GM21360 (cell line): Measurements from ENCODE around the gene ARL2.
"Not testable (repeated sequence)": the region's sequence is repeated elsewhere in the genome, so short reads cannot be mapped to it uniquely, and the experiment has no call there.

Experiments
- ATAC-seq: cut with Tn5 transposase; IDR thresholded peaks from one replicate; pipeline ENCODE4 v1.9.1; 2021; ENCODE audit warnings: mild to moderate bottlenecking, moderate library complexity; ENCODE audit not compliant: unreplicated experiment

Gene ARL2

DNA sequence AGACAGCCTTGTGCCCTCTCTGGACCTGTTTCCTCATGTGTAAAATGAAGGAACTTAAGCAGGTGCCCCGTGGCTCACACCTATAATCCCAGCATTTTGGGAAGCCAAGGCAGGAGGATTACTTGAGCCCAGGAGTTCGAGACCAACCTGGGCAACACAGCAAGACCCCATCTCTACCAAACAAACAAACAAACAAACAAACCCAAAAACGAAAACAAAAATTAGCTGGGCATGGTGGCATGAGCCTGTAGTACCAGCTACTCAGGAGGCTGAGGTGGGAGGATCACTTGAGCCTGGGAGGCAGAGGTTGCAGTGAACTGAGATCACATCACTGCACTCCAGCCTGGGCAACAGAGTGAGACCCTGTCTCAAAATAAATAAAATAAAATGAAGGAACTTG lies 10.0 kb upstream of the ARL2 start:
- ATAC-seq: not testable (repeated sequence)

DNA sequence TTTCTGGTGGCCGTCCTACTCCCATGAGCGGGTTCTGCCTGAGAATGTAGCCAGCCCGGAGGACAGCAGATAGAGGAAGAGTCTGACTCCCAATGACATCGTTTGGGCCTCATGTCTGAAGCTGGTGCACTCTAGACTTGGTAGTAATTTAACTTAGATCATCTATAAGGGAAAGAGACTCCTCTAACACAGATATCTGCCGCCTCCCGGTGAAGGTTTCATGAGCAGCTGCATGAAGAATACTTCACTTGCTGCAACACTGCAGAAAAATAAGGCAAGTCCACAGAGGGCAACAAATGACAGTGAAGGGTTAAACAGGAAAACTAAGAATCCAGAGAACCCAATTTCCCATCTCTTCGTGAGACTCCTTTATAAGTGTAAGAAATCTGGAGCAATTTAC lies 5.9 kb upstream of the ARL2 start:
- ATAC-seq: no peak

DNA sequence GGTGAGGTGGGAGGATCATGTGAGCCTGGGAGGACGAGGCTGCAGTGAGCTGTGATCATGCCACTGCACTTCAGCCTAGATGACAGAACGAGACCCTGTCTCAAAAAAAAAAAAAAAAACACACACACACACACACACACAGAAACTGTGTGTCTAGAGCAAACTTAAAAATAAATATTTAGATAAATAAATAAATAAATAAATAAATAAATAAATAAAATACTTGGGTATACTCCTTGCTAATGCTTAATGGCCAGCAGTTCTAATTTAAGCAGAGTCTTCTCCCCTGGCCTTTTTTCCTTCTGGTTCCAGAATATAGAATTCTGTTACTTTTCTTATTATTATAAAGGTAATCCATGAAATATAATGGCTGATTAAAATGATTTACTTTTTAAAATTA lies 5.1 kb upstream of the ARL2 start:
- ATAC-seq: no peak

DNA sequence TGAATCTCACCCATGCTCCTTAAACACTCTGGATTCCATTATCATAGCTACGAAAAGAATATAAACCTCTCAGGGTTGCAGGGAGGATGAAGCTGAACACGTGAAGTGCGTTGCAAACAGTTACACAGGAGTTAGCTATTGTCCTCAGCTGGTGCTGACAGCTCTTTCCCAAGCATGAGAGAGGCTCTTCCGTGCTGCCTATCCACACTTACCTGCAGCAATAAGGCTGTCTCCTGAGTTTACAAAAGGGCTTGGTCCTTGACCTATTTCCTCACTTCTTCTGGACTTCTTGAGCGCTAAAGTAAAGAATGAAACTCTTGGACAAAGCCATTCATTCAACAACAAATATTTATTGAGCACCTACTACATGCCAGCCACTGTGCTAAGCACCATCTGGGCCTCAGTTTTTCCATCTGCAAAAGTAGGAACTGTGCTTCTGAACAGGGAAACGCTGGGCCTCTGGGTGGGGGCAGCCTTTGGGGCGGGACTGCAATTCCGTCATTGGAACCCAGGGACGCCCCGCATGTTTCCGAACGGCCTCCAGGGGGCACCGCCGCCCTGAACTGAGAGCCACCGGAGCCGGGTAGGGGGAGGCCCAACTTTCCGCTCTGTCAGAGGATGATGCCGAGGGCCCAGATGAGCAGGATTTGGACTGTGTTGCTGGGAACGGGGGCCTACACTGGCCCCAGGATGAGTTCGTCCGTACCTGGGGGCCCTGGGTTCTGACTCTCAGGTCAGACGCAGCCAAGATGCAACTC lies 651 bp upstream of the ARL2 start:
- ATAC-seq: peak; percentile 70

DNA sequence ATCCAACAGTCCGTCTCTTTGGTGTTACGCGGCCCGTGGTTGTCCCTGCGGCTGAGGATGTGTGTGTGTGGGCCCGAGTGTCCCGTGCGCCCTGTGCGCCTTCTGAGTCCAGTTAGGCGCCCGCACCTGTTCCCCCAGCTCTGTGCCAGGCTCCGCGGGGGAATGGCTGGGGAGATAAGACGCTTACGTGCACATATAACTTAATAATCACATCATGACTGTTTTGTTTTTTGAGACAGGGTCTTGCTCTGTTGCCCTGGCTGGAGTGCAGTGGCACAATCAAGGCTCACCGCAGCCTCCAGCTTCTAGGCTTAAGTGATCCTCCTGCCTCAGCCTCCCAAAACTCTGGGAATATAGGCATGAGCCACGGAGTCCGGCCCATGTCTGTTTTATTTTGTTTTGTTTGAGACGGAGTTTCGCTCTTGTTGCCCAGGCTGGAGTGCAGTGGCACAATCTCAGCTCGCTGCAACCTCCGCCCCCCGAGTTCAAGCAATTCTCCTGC lies 817 bp downstream of the ARL2 start:
- ATAC-seq: no peak

DNA sequence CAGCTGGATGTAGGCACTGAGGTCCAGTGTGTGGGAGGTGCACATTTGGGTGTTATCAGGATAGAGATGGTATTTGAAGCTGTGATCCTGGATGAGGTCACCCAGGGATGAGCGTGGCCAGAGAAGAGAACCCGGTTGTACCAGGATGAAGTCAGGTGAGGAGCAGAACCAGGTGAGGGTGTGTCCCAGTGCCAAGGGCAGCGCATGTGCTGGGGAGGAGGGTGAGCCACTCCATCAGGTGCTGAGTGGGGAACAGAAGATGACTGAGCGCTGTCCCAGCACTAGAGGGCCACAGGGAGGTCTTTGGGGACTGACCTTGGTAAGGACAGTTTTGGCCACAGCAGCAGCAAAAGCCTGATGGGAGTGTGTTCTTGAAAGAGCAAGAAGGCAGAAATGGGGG lies 2.7 kb downstream of the ARL2 start:
- no peak for ATAC-seq

DNA sequence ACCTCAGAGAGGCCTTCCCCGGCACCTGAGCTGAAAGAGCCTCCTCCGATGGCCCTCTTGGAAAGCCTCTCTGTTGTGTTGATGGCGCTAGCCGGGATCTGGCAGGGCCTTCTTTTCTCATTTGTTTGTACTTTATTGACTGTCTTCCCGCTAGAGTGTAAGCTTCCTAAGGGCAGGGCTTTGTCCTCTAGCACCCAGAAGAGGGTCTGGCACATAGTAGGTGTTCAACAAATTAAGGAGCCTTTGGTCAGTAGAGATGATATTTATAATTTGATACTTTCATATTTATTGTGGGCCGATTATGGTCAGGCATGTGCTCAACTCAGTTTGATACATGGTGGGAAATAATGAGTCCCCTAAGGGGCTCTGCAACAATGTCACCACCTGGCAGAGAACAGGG lies 4.0 kb downstream of the ARL2 start:
- ATAC-seq: no peak

DNA sequence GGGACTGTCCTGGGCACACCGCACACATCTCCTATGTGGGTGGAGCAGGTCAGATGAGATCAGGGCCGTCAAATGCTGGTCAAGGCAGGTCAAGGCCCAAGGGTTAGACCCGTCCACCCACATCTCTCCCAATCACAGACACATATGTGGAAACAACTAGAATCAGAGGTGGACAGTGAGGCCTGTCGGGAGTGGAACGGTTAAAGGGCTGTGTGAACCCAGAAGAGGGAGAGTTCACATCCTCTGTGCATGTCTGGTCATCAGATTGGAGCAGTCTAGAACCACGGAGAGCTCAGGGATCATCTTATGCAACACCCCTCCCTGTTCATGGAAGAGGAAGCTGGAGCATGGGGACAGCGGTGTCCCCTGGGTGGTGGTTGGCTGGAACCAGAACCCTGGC lies 5.9 kb downstream of the ARL2 start:
- ATAC-seq: no peak

DNA sequence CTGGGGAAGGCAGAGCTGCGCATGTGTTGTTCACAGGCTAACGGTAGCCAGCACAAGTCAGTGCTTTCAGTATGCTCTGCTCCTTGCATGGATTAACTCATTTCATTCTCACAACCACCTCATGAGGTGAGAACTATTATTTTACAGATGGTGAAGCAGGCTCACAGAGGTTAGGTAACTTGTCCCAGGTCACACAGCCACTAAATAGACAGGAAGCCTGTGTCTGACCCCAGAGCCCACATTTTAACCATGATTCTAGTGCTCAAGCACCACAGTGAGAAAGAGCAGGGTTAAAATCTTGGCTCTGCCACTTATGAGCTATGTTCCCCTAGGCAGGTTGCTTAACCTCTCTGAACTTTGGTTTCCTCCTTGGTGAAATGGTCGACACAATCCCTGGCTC lies 7.0 kb downstream of the ARL2 start:
- no peak for ATAC-seq

DNA sequence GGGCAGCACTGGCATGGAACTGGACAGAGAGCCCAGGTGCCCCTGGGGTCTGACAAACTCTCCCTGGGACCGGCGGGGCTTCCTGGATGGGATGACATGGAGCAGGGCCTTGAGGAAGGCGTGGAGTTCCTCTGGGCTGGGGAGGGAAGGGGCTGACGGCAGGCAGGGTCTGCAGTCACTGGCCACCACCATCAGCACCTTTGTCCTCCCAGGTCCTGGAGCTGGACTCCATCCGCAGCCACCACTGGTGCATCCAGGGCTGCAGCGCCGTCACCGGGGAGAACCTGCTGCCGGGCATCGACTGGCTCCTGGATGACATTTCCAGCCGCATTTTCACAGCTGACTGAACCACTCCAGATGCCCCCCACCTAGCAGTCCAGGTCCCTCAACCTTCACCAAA lies 7.5 kb downstream of the ARL2 start:
- ATAC-seq: no peak

DNA sequence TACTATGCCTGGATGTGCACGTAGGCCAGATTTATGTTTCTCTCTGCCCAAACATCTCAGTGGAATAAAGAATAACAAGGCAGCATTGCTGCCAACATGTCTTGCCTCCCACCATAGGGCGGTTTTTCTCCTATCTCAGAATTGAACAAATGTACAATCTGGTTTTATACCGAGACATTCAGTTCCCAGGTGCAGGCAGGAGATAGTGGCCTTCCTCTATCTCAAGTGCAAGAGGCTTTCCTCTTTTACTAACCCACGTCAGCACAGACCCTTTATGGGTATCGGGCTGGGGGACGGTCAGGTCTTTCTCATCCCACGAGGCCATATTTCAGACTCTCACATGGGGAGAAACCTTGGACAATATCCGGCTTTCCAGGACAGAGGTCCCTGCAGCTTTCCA lies 9.5 kb downstream of the ARL2 start:
- ATAC-seq: not testable (repeated sequence)

DNA sequence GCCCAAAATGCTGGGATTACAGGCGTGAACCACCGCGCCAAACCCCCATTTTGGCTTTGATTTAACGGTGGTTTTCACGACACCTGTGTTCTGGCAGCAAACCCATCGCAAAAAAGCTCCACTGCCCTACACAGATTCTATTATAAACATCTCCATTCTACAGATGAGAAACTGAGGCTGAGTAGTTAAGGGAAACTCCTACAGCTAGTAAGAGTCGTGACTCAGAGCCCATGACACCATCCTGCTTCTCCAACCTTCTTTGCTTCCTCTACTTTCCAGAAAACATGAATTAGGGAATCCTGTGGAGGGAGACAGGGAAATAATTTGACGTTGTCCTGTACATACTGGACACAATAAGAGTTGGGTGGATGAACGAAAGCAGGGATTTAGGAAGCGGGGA lies 12.8 kb downstream of the ARL2 start:
- no peak for ATAC-seq

DNA sequence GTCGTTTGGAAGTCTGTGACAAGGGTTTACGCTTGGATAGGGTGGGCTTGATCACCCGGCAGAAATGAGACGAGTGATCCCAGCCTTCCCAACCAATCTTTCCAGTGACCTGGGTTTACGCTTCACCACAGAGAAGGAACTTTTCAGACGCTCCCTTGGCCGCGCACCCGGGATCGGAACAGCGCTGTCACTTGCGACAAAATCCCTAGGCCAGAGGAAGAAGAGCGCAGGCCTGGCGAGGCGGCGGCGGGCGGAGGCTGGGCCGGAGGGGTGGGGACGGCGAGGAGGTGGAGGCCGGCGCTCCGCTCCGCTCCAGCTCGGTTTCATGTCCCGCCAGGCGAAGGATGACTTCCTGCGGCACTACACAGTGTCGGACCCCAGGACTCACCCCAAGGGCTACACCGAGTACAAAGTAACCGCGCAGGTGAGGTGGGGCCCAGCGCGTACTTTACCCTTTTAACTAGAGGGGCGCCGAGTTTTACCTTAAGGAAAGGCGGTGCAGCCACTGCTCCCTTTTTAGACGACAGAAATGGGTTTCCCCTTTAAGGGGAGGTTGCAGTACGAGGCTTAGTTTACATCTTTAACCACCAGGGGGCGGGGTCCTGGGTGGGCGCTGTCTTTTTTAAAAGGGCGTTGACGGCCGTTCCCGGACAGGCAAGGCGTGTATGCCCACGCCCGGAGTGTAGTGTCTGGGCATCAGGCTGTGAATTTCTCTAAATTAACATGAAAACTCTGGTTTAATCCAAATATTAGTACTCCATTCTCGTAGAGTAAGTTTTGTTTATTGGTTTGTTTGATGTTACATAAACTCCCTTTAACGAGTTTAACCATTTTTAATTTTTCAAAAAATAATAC lies 13.5 kb downstream of the ARL2 start, which contains the start of gene SNX15:
Gene SNX15, plus strand, starts transcription at position 227 of the 855 bp plus-strand sequence. Its CDS starts 99 bp downstream, at position 326.
- peak; percentile 84 for ATAC-seq

DNA sequence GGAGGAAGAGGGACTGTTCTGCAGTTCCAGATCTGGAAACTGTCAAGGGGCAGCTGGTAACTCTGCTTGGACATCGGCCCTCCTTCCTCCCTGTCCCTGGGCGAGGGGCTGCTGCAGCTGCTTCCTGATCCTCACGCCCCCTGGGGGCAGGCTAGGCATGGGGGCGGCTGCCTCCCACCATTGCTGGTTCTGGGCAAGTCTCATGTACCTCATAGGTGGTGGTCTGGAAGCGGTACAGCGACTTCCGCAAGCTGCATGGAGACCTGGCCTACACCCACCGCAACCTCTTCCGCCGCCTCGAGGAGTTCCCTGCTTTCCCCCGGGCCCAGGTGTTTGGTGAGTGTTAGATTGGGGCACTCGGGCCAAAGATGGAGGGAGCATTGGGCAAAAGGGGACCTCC lies 18.3 kb downstream of the ARL2 start:
- ATAC-seq: no peak

DNA sequence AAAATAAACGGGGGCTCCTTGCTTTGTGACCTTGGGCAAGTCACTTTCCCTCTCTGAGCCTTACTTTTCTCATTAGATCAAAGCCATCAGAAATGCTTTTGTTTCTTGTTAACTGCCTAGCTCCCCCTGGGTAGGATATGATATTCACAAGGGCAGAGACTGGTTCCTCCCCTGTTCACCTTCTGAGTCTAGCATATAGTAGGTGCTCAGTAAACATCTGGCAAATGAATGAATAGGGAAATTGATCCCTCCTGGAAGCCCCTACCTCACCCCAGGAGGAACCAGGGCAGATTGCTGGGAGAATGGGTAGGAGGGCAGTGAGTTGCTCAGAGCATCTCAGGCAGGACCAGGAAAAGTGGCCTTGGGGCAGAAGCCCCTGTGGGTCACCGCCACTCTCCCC lies 20.5 kb downstream of the ARL2 start:
- no peak for ATAC-seq

DNA sequence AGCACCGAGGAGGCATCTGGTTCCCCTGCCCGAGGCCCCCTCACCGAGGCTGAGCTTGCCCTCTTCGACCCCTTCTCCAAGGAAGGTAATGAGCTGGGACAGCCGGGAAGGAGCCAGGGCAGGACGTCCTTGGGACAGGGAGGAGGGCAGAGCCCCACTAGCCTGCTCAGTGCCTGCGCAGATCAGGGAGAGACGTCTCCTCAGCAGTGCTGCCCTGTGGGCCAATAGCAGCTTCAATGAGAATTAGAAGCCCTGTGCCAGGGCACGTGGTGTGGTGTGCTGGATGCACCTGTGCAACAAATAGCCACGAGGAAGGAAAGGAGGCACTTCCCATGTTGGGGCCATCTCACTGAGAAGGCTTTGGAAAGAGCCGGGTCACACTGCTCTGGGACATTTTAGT lies 21.6 kb downstream of the ARL2 start:
- ATAC-seq: no peak

DNA sequence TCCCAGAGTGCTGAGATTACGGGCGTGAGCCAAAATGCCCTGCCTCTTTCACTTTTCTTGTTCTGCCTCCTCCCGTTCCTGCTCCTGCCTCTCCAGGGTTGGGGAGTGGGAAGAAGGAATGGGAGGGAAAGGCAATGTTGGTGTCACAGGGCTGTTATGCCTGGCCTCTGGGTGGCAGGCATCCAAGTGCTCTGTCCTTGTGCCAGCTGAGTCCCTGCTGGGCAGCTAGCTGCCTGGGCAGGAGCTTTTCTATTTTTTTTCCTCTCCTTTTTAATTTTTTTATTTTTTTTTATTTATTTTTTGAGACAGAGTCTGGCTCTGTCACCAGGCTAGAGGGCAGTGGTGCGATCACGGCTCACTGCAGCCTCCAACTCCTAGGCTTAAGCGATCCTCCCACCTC lies 23.0 kb downstream of the ARL2 start:
- ATAC-seq: no peak

DNA sequence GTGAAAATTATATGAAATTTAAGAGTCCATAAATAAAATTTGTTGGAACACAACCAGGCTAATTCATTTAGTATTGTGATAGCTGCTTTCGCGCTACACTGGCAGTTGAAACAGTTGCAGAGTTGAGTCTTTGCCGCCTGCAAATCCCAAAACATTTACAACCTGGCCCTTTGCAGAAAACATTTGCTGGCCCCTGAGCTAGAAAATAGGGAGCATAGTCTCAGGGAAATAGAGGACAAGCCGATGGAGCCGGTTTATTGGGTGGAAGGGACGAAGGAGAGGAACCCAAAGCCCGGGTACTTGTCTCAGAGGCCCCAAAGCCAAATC lies 26.5 kb downstream of the ARL2 start:
- ATAC-seq: no peak

DNA sequence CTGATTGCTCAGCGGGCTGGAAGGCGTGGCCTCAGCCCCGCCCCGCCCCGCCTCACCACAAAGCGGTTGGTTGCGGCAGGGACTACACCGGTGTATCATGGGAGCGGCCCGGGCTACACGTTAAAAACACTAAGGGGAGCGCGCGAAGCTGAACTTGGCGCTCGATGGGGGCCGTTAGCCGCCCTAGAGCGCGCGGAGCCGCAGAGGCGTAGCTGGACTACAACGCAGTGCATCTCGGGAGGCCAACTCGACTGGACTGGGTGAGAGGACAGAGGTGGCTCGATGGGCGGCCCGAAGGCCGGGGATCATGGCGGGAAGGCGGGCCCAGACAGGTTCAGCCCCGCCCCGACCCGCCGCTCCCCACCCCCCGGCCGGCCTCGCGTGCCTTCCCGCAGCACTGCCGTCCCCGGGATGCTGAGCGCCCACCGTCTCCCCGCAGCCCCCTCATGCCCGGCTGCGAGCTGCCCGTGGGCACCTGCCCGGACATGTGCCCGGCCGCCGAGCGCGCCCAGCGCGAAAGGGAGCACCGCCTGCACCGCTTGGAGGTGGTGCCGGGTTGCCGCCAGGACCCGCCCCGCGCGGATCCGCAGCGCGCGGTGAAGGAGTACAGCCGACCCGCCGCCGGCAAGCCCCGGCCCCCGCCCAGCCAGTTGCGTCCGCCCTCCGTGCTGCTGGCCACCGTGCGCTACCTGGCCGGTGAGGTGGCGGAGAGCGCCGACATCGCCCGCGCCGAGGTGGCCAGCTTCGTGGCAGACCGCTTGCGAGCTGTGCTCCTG lies 27.1 kb downstream of the ARL2 start, which contains the start of gene SAC3D1:
Gene SAC3D1, plus strand, starts transcription at position 364 of the 776 bp plus-strand sequence. Its CDS starts 83 bp downstream, at position 447.
- peak; percentile 79 for ATAC-seq

DNA sequence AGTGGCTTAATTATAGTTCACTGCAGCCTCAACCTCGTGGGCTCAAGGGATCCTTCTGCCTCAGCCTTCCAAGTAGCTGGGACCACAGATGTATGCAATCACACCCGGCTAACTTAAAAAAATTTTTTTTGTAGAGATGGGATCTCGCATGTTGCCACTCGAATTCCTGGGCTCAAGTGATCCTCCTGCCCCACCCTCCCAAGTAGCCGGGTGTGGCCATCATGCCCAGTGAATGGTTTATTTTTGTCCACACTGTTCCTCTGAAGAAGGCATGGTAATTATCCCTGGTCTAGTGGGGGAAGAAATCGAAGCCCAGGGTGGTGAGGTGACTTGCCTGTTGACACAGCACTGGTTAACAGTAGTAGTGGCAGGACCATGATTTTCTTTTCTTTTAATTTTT lies 28.9 kb downstream of the ARL2 start:
- no peak for ATAC-seq

DNA sequence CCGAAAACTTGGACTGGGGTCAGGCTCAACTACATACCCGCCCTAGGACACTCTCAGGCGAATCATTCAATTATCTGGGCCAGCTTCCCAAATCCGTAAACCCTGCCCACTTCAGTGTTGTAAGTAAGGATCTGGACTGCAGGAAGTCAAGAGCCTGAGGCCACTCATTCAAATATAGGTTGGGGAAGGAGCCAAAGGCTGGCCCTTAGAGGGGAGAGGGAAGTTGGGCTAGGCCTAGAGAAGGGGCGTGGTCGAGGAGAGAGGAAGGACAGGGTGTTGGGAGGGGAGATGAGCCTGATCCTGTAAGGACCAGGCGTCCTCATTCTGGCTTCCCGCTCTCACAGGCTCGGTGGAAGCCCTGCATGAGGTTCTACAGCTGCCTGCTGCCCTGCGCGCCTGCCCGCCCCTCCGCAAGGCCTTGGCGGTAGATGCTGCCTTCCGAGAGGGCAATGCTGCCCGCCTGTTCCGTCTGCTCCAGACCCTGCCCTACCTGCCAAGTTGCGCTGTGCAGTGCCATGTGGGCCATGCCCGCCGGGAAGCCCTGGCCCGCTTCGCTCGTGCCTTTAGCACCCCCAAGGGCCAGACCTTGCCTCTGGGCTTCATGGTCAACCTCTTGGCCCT lies 30.0 kb downstream of the ARL2 start:
- ATAC-seq: no peak
